ENCODE results near the gene PHACTR1. TPM values are rescaled to one million over a fixed set of nuclear protein-coding genes. Genes with fewer than 3 reads are reported as not detected.

The PHACTR1 gene
- total and polyA plus RNA-seq, 2 of the 4 experiments (the other 2 are of a cell fraction) = not detected

DNA sequence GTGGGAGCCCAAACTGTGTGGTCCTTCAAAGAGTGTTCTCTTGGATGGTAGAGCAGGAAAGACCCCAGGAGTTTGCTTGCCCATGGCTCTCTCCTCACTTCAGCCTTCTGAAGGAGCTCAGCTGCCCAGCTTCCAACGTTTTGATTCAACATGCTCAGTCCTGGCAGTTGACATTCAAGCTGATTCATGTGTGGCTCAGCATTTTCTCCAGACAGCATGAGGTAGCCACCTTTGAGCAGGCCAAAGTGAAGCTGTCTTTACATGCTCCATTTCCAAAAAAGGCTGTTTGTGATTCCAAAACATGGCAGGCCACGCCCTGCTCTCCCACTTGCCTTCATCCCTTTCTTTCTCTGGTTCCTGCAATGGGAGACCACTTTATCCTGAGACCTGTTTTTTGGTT lies 331.5 kb downstream of the PHACTR1 start:
- no peaks in the 10 kb centered on the region for H3K4me1 ChIP-seq (ENCODE audit: control insufficient read depth, insufficient read depth, low read length)
- no peak overlapping the region for H3K56ac ChIP-seq (ENCODE audit: extremely low read depth, insufficient read depth, low read length)
- H3K9me3 ChIP-seq (ENCODE audit: control insufficient read depth, insufficient read depth, low read length) = peaks cover 5% of the 10 kb centered on the region; the same call in 1 of the 2 replicates
- POLR2A ChIA-PET (ENCODE audit: unreplicated experiment) = no interaction called here
- ATAC-seq (ENCODE audit: low read depth) = no peak
- H3K4ac ChIP-seq (ENCODE audit: low read depth, low read length) = no peak overlapping the region
- no peak overlapping the region for H3K4me2 ChIP-seq (ENCODE audit: low read depth, low read length)
- in situ Hi-C loops (cut with MboI; ENCODE audit: low sequenced_read_pairs) = no loop called here
- H4K20me1 ChIP-seq (ENCODE audit: insufficient read depth, low read length) = no peaks in the 10 kb centered on the region
- H2BK5ac ChIP-seq (ENCODE audit: low read depth, low read length, poor library complexity, severe bottlenecking) = no peak overlapping the region
- no peak overlapping the region for H3K4me3 ChIP-seq (ENCODE audit: insufficient read depth, low read depth, low read length)
- no peak overlapping the region for H2AK5ac ChIP-seq (ENCODE audit: low read depth, low read length)
- H3K27me3 ChIP-seq (ENCODE audit: control insufficient read depth, insufficient read depth, low read length) = no peaks in the 10 kb centered on the region
- H3K27ac ChIP-seq (ENCODE audit: insufficient read depth, low read length) = no peak overlapping the region
- H3K9ac ChIP-seq (ENCODE audit: low read depth, low read length) = no peak overlapping the region
- no peak overlapping the region for H2AFZ ChIP-seq (replicated peaks; ENCODE audit: low read length, poor library complexity)
- H4K8ac ChIP-seq (ENCODE audit: low read depth in 2 of 2, low read length in 2 of 2) = no peak overlapping the region
- H4K5ac ChIP-seq (ENCODE audit: low read depth, low read length) = no peak overlapping the region
- H4K91ac ChIP-seq (ENCODE audit: insufficient read depth, low read depth, low read length) = no peak overlapping the region
- dilution Hi-C loops (cut with HindIII; ENCODE audit: low sequenced_read_pairs, unreplicated experiment) = no loop called here
- WGBS, 2 experiments (ENCODE audit: extremely low coverage in 2 of 2, insufficient read length in 1 of 2) = 0% methylated on average over 1 of the region's 2 CpGs; no CpG with 5 or more reads in 1 of the 2 experiments
- no peak overlapping the region for H2BK20ac ChIP-seq (ENCODE audit: low read depth, low read length)
- intact Hi-C loops (cut with micrococcal nuclease) = no loop called here
- H3K9me1 ChIP-seq (ENCODE audit: insufficient read depth, low read length) = no peaks in the 10 kb centered on the region
- H3K36me3 ChIP-seq (ENCODE audit: control insufficient read depth, insufficient read depth, low read length) = no peaks in the 10 kb centered on the region
- no TSS peak for BruUV-seq (replicated peaks)
- H2BK120ac ChIP-seq (ENCODE audit: low read depth, low read length) = no peak overlapping the region
- TF ChIP-seq MAZ (IDR thresholded peaks at IDR 0.05; ENCODE audit: borderline replicate concordance, low read depth, low read length) (no peak), CEBPB (IDR thresholded peaks at IDR 0.05; ENCODE audit: low read depth, low read length) (no peak), RAD21 (IDR thresholded peaks at IDR 0.05; ENCODE audit: low read length) (no peak), RCOR1 (IDR thresholded peaks at IDR 0.05; ENCODE audit: insufficient replicate concordance, low read length) (no peak), POLR2A (IDR thresholded peaks at IDR 0.05; ENCODE audit: low read depth, low read length) (no peak), RFX5 (IDR thresholded peaks at IDR 0.05; ENCODE audit: low read depth, low read length) (no peak), BHLHE40 (IDR thresholded peaks at IDR 0.05; ENCODE audit: low read depth, low read length) (no peak), MXI1 (IDR thresholded peaks at IDR 0.05; ENCODE audit: borderline replicate concordance, low read depth, low read length) (no peak), MAFK (IDR thresholded peaks at IDR 0.05; ENCODE audit: low read depth, low read length) (no peak), NFE2L2 (IDR thresholded peaks at IDR 0.05; ENCODE audit: low read depth, low read length) (no peak), FOS (IDR thresholded peaks at IDR 0.05; ENCODE audit: low read depth, low read length) (no peak), SMC3 (IDR thresholded peaks at IDR 0.05; ENCODE audit: low read depth, low read length) (no peak), CHD1 (IDR thresholded peaks at IDR 0.05; ENCODE audit: low read depth, low read length) (no peak)
- TF ChIP-seq, protein P1, sequence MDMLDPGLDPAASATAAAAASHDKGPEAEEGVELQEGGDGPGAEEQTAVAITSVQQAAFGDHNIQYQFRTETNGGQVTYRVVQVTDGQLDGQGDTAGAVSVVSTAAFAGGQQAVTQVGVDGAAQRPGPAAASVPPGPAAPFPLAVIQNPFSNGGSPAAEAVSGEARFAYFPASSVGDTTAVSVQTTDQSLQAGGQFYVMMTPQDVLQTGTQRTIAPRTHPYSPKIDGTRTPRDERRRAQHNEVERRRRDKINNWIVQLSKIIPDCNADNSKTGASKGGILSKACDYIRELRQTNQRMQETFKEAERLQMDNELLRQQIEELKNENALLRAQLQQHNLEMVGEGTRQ (IDR thresholded peaks at IDR 0.05; ENCODE audit: low read depth, low read length) = no peak
- TF ChIP-seq, protein P2, sequence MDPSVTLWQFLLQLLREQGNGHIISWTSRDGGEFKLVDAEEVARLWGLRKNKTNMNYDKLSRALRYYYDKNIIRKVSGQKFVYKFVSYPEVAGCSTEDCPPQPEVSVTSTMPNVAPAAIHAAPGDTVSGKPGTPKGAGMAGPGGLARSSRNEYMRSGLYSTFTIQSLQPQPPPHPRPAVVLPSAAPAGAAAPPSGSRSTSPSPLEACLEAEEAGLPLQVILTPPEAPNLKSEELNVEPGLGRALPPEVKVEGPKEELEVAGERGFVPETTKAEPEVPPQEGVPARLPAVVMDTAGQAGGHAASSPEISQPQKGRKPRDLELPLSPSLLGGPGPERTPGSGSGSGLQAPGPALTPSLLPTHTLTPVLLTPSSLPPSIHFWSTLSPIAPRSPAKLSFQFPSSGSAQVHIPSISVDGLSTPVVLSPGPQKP (IDR thresholded peaks at IDR 0.05; ENCODE audit: borderline replicate concordance, low read depth, low read length) = no peak
- TF ChIP-seq, protein P3, sequence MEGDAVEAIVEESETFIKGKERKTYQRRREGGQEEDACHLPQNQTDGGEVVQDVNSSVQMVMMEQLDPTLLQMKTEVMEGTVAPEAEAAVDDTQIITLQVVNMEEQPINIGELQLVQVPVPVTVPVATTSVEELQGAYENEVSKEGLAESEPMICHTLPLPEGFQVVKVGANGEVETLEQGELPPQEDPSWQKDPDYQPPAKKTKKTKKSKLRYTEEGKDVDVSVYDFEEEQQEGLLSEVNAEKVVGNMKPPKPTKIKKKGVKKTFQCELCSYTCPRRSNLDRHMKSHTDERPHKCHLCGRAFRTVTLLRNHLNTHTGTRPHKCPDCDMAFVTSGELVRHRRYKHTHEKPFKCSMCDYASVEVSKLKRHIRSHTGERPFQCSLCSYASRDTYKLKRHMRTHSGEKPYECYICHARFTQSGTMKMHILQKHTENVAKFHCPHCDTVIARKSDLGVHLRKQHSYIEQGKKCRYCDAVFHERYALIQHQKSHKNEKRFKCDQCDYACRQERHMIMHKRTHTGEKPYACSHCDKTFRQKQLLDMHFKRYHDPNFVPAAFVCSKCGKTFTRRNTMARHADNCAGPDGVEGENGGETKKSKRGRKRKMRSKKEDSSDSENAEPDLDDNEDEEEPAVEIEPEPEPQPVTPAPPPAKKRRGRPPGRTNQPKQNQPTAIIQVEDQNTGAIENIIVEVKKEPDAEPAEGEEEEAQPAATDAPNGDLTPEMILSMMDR (conservative IDR thresholded peaks at IDR 0.05; ENCODE audit: low read depth, low read length) = no peak
- DNase-seq = no peak
- no peak overlapping the region for H3K23ac ChIP-seq (ENCODE audit: low read depth, low read length)
- H2BK15ac ChIP-seq (ENCODE audit: low read depth, low read length) = no peak overlapping the region
- no peak overlapping the region for H3K14ac ChIP-seq (replicated peaks; ENCODE audit: low read depth, low read length)
- H3K79me1 ChIP-seq (ENCODE audit: low read depth in 1 of 2, low read length in 2 of 2) = no peaks in the 10 kb centered on the region
- CTCF ChIA-PET = interaction anchor here (0.8 kb wide), 2 partner anchors 51 to 100 kb away, joined by 3 read pairs; no protein-coding TSS in a partner anchor
- H3K18ac ChIP-seq (ENCODE audit: low read depth, low read length) = no peak overlapping the region
- H2AK9ac ChIP-seq (replicated peaks; ENCODE audit: low read depth, low read length, poor library complexity) = no peak overlapping the region
